Measurements from ENCODE around the gene ARID3B.

DNA sequence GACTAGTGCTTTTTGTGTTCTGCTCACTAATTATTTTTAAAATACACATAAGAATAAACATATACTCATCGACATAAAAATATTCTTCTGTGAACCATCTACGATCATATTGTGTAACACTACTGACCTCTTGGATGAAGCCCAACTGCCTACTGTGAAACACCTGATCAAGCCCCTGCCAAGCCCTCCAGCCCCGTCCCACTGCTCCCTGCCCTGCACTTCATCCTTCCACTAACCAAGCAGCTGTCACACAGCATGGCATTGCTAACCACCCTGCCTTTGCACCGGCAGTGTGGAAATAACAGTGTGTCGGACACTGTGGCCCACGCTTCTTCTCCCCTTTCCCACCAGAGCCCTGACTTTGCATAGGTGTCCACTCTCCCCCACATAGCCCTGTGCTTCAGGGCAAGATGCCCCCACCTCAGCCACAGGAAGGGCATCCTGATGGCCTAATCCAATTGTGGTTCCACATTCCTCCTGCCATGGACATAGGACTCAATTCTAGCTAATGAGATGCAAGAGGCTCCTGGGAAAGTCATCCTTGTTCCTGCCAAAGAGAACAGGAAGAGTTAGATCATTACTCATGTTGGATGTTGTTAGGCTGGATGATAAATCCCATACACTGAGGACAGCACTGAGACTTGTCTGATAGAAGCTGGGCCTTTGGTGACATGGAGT, 35.0 kb upstream of the ARID3B start:
- TF ChIP-seq FOXA1 (IDR thresholded peaks at IDR 0.05) (no peak), BHLHE40 (IDR thresholded peaks at IDR 0.05; ENCODE audit: borderline replicate concordance) (no peak), FOXM1 (IDR thresholded peaks at IDR 0.05; ENCODE audit: borderline replicate concordance) (no peak), L3MBTL2 (conservative IDR thresholded peaks at IDR 0.05) (no peak), SP1 (IDR thresholded peaks at IDR 0.05) (no peak), TARDBP (IDR thresholded peaks at IDR 0.05) (no peak), ELF4 (IDR thresholded peaks at IDR 0.05) (no peak), FOXK2 (IDR thresholded peaks at IDR 0.05) (no peak), ARNT (IDR thresholded peaks at IDR 0.05) (no peak), ZNF384 (IDR thresholded peaks at IDR 0.05) (no peak), SUZ12 (IDR thresholded peaks at IDR 0.05) (no peak)
